GM13976 (cell line): Measurements from ENCODE around the gene SYT14.

Experiments used
- DNase-seq: peaks from one replicate; pipeline ENCODE4 v3.0.0; 2012; ENCODE audit warnings: low spot score
- in situ Hi-C: fragments of 300-500 bp; cut with MboI; formaldehyde crosslinking; loops from one replicate; pipeline ENCODE4 v1.12.0; 2022; ENCODE audit warnings: low sequenced_read_pairs, mixed read lengths, inconsistent platforms; ENCODE audit not compliant: unreplicated experiment
- TF ChIP-seq, protein P1 (sequence below): IDR thresholded peaks from 2 replicates; pipeline ENCODE4 v1.5.1; 2012; ENCODE audit warnings: borderline replicate concordance, mild to moderate bottlenecking; ENCODE audit not compliant: insufficient read depth; ENCODE audit errors: extremely low read depth, missing control alignments, control extremely low read depth

The SYT14 gene

DNA sequence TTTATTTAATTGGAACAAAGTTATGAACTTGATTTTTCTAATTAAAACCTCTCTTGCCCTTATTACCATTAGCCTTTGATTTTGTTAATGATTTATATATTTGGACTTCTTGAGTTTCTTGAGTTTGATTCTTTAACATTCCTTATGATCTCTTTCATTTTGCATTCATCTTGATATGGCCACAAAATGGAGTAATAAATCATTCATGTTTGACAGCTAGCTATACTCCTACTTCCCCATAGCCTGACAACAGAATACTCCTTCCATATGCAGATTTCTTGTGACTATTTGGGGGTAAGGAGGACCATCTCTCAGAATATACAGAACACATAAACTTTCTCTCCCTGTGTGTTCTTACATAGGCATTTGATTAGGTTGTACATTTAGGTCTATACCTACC is 119.6 kb downstream of the SYT14 start:
- in situ Hi-C loops = no loop called here
- TF ChIP-seq, protein P1, sequence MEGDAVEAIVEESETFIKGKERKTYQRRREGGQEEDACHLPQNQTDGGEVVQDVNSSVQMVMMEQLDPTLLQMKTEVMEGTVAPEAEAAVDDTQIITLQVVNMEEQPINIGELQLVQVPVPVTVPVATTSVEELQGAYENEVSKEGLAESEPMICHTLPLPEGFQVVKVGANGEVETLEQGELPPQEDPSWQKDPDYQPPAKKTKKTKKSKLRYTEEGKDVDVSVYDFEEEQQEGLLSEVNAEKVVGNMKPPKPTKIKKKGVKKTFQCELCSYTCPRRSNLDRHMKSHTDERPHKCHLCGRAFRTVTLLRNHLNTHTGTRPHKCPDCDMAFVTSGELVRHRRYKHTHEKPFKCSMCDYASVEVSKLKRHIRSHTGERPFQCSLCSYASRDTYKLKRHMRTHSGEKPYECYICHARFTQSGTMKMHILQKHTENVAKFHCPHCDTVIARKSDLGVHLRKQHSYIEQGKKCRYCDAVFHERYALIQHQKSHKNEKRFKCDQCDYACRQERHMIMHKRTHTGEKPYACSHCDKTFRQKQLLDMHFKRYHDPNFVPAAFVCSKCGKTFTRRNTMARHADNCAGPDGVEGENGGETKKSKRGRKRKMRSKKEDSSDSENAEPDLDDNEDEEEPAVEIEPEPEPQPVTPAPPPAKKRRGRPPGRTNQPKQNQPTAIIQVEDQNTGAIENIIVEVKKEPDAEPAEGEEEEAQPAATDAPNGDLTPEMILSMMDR = no peak

DNA sequence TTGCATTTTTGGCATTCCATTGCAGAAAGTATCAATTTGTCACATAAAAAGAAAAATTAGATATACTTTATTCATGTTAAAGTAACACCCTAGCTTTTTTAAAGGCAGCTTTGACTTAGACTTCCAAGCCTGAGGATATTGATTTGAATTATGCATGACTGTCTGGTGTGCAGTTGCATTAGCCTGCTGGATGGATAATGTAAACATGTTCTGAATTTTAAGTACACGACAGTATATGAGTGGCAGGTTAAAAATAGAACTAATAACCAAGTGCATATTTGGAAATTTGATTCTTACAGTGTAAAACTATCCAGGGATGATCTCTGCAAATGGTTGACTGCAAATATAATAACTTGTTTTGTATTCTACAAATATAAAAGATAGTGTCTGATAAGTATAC is 124.0 kb downstream of the SYT14 start:
- in situ Hi-C loops = no loop called here
- DNase-seq = no peak
- TF ChIP-seq, protein P1 = no peak

More for the DNA sequence above, 119.6 kb downstream of the SYT14 start:
- no peak for DNase-seq

DNA sequence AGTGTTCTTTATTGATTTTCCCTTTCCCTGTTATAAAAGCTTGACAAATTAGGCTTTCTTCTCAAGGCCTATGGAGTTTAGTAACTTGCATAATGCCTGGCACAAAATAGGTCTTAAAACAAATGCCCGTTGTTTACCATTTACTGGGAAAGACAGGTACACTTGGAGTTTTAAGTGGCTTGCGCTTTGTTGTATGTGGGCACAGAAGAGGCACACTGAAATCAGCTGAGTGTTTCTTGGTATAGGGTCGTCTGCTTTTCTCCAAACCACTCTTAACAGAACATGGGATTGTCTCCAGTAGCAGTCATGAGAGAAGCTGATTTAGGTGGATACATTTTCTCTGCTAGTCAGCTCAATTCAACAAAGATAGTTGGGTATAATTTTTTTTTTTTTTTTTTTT is 132.5 kb downstream of the SYT14 start:
- in situ Hi-C loops = no loop called here
- DNase-seq = no peak
- TF ChIP-seq, protein P1 = no peak

DNA sequence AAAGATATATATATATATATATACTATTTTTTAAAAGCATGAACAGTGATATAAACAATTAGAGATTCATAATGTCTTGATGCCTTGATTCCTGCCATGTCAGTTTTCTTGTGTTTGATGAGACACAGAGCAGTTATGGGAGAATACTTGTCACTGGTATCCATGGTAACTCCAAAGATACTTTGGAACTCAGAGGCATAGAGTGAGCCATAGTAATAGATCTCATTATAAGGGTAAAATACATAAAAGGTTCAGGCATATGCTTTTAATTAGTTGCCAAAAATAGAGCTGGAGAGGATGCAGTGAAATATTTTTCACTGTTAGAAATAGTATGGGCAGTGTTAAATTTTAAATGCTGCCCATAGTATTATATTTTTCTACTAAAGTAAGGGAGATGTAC is 134.1 kb downstream of the SYT14 start:
- TF ChIP-seq, protein P1 = no peak
- in situ Hi-C loops = no loop called here
- no peak for DNase-seq

DNA sequence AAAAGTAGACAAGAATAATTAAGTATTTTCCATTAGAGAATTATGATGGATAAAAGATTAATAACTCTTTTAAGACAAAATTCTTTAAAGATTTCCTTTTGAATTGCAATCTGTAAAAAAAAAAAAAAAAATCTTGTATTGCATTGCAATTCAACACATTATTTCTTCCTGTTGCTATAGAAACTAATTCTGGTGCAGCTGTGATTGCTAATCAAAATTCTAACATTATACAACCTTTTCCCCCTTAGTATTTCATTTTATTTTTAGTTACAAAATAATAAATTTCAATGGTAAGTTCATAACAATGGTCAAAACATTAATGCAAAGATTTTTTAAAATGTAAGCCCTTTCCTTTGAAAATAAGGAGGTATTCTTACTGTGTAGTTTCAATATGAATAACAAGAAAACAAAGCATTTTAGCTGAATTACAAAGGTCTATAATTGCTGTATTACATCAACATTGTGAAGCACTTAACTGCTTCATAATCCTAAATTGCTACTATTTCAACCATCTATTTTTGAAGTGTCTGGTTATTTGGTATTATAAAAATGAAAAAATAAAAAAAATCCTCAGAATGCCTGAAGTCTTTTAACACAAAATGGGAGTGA is 135.0 kb downstream of the SYT14 start:
- in situ Hi-C loops = no loop called here
- TF ChIP-seq, protein P1 = no peak
- DNase-seq = no peak

DNA sequence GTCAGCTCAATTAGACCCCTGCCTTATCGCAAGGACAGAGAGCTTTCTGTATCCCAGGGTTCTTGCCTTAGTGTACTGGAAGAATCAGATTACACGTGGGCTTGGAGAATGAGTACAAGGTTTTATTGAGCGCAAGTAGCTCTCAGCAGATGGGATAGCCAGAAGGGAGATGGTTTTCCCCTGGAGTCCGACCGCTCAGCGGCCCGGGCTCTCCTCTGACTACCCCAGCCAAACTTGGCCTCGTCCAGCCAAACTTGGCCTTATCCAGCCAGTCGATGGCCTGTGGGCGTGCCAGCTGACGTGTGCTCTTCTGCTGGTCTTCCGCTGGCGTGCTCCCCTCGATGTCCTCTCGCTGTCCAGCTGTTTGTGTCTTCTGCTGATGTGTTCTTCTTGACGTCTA is 136.9 kb downstream of the SYT14 start:
- in situ Hi-C loops = no loop called here
- TF ChIP-seq, protein P1 = no peak

More for the DNA sequence above, 136.9 kb downstream of the SYT14 start:
- DNase-seq = no peak
